Activated CD8-positive, alpha-beta memory T cell treated with anti-CD3 and anti-CD28 coated beads, Interleukin-2, amount 50 U/mL, for 48 hours (primary cell): Measurements from ENCODE around the gene PYROXD2.
"Not testable (repeated sequence)": the region's sequence is repeated elsewhere in the genome, so short reads cannot be mapped to it uniquely, and the experiment has no call there.

Experiments used
- DNase-seq: peaks from one replicate; pipeline ENCODE4 v3.0.0-alpha.2; 2020

Gene PYROXD2

DNA sequence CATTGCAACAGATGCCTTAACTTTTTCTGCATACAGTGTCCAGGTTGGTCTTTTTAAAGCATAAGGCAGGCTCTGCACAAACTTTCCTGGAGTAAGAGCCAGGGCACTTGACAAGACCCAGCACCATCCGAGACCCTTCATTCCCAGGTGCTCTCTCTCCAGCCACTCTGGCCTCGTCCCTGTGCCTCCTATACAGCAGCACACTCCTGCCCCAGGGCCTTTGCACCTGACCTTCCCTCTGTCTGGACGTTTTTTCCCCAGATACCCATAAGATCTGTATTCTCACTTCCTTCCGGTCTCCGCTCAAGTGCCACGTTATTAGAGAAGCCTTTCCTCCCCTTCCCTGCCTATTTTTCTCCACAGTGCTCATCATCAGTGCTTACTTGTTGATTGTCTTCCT is 25.6 kb downstream of the PYROXD2 start:
- no peak for DNase-seq

DNA sequence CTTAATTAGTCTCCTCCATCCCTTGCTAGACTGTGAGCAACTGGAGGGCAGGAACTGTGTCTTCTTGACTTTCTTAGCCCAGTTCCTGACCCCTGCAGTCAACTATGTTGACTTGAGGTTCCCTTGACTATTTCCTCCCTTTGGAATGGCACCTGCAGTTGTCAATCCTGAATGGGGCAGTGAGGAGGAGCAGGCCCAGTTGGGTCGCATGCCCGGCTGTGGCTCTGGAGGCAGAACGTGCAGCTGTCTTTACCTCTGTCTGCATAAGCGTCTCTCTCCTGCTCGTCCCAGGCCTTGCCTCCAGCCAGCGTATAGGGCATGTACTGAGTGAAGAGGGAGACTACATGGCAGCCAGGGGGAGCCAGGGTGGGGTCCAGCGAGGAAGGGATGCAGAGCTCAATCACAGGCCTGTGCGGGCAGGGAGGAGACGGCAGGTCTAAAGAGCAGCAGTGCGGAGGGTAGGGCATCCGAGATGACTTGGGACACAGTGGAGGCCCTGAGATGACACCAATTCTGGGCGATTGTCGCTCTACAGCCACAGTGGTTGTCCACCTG is 26.8 kb downstream of the PYROXD2 start:
- DNase-seq, result no peak

DNA sequence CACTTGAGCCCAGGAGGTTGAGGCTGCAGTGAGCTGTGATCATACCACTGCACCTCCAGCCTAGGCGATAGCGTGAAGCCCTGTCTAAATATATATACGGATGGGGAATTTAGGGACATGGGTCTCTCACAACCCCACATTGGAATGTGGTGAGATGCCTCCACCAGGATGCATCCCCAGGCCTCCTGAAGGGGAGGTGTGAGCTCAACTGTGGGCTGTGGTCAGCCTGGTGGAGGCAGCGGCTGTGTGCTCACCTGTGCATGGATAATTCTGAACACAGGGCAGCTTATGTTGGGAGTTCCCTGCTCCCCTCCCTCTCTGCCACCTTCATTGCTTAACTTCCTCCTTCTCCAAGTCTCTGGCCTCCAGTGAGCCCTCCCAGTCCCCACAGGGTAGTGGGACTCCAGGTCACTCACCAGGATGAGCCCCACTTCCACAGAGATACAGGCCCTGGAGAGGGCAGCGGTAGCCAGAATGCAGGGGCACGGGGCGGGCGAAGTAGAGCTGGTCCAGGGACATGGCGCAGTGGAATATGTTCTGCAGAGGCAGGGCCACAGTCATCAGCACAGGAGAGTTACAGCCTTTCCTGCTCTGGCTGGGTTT is 30.4 kb downstream of the PYROXD2 start:
- DNase-seq, result no peak

DNA sequence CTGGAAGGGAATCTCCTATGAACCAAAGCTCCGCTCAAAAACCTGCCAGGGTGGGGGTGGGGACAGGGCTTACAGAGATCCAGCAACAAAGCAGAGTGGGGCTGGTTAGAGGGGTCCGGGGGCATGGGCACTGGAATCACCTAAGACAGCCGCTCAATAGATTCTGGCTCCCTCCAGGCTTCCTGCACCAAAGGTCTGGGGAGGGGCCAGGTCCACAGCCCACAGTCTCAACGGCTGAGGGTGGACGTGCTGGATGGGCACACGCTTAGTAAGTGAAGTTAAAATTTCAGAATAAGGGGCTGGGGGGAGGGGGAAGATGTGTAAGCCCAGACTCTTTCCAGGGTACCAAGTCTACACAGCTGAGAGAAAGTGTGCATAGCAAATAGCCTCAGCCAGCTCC is 31.1 kb downstream of the PYROXD2 start:
- no peak for DNase-seq

DNA sequence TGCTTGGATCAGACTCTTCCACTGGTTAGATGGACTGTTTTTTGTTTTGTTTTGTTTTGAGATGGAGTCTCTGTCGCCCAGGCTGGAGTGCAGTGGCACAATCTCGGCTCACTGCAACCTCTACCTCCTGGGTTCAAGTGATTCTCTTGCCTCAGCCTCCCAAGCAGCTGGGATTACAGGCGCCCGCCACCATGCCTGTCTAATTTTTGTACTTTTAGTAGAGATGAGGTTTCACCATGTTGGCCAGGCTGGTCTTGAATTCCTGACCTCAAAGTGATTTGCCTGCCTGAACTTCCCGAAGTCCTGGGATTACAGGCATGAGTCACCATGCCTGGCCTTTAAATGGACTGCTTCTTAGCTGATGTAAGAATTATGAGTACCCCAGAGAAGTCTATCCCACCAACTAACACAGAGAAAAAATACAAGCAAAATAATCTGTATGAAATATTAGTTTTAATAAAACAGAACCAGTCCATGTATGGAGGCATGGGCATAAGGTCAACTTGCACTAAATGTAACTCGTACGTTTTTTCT is 31.8 kb downstream of the PYROXD2 start:
- not testable (repeated sequence) for DNase-seq

DNA sequence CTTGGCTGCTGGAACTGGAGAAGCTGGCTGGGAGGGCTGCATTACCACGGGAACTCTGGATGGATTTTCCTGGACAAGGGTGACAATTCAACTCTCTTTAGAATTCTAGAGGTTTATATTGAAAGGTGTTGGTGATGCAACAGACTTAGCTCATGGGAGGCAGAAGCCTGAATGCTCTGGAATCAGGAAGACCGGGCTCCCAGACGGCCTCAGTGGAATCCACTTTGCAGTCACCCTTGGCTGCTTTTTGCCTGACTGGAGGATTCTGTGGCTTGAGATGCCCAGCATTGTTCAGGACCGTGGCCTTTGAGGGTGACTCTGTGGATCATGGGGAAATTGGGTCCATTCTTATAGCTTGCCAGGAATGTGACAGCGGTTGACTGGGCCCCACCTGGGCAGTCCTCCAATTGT is 32.3 kb downstream of the PYROXD2 start:
- DNase-seq, result no peak

DNA sequence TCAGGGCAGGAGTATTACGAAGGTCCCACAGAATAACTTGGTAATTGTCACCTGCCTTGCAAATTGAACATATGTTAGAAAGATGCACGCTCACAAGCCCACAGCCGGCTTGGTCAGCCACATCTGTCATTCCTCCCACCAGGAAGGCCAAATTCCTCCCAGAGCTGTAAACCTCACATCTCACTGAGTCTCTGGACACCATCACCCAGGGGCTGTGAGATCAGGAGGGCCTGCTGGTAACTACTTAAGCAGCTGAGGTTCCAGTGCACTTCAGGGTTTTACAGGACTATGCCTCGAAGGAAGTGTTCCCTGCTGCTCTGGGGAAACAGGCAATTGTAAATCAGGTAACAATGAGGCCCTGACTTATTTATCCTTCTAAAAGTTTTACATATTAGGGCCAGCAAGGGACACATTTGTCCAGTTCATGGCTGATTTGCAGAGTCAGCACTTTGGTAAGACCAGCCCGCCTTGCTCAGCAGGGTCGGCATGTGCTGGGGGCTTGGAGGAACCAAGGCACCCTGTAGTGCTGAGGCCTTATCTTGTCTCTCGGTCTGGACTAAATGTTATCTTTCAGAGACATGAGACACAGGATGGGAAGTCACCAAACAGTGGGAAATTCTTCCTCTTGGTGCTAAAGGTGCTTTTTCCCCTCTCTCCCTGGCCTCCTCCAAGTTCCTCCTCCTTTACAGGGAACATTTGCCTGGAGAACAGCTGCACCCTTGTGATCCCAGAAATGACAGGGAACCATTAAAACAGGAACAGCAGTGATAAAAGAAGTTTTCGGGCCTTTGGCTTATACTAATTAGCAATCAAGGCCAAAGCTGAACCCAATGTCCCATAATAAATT is 34.3 kb downstream of the PYROXD2 start:
- no peak for DNase-seq

DNA sequence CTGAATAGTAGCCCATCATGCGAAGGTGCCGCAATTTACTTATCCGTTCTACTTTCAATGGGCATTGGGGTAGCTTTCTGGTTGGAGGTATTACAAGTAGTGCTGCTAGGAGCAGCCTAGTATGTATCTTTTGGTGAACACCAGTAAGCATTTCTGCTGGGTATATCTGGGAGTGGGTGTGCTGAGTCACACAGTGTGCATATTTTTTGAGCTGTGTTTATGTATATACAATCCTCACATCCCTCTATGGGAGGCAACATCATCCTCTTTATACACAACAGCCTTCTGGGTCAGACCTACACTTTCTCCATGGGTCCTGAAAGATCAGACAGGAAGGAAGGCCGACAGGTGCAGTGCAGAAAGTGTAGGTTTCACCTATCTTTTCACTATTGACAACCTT is 36.3 kb downstream of the PYROXD2 start:
- DNase-seq, result no peak

DNA sequence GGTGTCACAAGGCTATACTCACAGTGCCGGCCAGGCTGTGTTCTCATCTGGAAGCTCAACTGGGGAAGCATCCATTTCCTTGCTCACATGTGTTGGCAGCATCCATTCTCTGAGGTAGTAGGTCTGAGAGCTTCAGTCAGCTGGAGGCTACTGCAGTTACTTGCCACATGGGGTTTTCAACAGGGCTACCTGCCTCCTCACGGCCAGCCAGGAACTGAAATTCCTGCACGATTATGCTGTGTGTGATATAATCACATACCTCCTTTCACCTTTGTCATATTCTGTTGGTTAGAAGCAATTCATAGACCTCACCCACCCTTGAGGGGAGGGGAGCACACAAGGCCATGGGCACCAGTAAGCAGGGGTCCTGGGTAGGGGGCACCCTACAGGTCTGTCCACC is 37.4 kb downstream of the PYROXD2 start:
- DNase-seq, result no peak

DNA sequence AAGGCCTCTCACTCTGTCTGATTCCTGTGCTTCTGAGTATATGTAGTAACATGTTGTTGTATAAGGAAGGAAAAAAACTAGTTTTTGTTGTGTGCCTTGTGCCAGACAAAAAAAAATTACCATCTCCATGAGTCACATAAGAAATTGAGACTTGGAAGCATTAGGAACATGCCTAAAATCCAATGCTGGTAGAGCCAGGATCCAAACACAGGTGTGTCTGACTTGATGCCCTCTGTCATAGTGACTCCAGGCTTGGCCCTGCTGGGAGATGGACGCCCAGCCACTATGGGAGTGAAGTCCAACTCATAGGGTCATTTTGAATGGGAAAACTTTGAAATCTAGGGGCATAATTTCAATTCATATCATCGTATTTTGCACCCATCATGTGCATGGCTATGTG is 38.0 kb downstream of the PYROXD2 start:
- DNase-seq, result no peak

DNA sequence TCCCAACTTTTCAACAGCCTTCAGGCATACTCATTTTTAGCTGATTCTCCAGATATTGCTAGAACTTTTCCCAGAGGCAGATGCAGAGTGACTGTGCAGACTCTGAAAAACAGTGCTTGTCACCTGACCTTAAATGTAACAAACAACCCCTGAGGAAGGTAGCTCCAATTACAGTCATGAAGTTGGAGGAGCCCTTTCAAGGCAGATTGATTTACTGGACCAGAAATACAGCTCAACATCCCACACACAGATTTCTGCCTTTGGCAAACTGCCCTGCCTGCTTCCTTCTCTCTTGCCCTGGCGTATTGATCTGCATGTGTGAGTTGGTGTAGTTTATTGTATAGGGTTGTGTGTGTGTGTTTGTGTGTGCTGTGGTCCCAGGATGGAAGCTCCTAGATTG is 38.5 kb downstream of the PYROXD2 start:
- DNase-seq, result no peak

DNA sequence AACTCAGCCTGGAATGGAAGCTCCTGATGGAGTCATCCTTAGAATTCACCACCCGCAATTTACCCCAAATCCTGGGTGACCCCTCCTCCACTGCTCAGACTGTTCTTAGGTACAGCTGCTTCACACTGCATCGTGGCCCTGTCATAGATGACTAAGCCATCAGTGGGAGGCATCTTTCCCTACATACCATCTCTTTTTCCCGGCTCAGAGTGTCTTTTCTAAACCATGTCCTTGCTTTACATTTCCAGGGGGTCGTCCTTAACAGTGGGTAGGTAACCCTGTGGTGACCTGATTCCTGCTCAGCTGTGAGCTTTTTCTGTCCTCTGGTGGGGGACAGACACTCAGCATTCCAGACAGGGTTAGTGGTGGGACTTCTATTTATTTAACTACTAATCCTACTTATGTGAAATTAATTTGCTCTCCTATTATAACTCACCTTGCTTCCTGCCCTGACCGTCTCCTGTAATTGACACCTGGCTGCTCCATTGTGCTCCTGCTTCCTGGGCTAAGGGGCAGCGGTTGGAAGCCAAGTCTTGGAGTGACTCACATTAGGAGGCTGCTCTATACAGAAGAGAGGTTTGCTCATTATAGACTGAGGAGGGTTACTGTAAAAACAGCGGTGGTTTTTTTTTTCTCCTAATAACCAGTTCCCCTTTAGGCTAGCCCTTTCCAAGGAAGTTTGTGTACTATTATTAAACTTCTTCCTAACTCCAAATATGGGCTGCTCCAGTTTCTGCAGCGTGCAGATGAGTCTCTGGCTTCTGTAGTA is 40.6 kb downstream of the PYROXD2 start:
- no peak for DNase-seq

DNA sequence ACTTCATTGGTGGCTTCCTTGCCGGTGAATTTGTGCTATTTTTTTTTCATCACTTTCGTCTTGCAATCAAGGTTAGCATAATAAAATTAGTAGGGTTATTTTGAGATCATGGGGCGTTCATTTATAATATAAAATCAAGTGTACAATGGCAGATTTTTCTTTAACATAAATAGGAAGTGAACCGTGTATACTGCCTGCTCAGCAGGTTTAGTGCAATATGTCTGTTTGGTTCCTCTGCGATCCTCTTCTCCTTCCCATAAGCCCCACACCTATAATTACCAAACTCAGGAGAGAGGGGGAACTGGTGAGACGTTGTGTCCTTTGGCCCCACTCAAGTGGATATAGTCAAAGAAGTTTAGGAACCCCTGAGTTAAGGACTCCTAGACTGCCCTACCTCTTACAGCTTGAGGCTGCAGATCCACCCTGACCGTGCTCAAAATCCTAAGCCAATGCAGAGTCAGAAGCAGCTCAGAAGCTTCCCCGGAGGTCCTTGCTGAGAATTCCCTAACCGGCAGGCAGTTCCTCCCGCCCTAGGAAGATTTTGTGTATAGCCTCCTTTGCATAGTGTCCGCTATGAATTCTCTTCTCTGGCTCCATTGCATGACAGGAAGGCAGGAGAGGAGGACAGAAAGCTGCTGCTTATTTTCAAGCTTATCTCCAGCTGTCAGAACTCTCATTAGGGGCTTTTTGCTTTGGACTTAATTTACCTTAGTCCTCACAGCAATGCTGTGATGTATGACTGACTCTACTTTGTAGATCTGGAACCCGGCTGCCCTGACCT is 41.5 kb downstream of the PYROXD2 start:
- no peak for DNase-seq

DNA sequence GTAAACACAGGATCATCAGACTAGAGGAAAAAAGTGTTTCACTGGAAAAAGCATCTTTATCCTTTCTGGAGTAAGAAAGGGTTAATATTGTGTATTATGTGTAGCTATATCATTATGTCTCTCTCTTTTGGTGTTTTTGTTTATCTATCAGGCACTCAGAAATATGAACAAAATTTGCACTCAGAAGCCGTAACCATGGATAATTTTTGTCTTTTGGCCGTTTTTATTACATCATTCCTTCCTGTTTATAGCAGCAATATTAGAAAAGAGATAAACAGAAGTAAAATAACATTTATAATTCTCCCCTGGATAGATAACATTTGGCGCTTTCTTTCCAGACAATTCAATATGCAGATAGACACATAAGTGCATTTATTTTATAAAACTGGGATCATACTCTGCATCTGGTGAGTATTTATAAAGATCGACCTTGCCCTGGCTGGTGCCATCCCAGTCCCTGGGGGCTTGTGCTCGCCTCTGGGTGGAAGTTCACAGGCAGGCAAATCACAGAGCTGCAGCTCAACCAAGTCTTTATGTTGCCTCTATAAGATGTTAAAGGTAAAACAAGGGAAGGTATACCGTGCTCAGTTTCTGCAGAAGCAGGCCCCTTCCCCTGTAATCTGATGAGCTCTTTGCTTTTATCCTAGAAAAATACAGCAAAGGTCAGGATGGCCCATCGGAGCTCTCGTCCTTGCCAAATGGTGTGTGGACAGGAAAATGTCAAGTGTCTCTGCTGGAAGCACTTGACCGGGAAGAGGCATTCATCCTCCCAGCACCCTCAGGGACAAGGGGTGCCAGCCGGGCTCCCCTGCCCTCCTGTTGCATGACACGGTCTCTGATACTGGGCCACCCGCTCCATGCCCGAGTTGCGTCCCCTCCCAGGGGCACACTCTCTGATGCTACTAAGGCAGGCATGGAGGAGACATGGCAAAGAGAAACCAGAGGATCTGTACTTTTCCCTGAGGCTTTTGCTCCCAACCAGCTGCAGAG is 43.9 kb downstream of the PYROXD2 start:
- no peak for DNase-seq

DNA sequence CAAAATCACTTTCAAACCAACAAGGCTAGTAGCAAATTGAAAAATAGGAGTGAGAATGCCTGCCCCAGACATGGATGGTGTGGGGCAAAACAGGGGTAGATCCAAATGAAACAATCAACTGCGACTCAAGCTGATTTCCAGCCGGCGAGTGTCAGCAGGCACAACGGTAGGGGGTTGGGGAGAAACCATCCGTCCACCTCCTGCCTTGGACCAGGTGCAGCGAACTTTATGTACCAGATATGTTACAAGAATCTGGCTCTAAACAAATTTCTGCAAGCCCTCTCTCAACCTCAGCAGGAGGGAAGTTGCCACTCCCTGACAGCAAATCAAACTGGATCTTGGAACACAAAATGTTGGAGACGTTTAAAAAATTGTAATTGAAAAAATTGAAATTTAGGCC is 45.2 kb downstream of the PYROXD2 start:
- DNase-seq, result no peak

DNA sequence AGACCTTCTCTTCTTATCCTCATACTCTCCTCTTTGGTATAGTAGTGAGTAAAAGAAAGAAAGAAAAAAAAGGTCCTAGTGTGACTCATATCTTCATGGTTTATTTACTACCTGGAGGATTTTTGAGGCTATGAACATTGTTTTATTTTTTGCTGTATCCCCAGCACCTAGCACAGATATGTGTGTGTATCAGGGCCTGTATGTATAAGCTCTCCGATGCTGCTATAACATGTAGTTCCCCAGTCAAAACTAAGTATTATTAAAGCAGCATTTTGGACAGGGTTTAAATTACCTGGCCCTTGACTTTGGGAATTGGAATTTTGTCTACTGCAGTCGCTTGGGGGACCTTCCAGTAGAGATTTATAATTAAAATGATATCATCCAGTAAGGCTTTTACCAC is 46.3 kb downstream of the PYROXD2 start:
- no peak for DNase-seq

DNA sequence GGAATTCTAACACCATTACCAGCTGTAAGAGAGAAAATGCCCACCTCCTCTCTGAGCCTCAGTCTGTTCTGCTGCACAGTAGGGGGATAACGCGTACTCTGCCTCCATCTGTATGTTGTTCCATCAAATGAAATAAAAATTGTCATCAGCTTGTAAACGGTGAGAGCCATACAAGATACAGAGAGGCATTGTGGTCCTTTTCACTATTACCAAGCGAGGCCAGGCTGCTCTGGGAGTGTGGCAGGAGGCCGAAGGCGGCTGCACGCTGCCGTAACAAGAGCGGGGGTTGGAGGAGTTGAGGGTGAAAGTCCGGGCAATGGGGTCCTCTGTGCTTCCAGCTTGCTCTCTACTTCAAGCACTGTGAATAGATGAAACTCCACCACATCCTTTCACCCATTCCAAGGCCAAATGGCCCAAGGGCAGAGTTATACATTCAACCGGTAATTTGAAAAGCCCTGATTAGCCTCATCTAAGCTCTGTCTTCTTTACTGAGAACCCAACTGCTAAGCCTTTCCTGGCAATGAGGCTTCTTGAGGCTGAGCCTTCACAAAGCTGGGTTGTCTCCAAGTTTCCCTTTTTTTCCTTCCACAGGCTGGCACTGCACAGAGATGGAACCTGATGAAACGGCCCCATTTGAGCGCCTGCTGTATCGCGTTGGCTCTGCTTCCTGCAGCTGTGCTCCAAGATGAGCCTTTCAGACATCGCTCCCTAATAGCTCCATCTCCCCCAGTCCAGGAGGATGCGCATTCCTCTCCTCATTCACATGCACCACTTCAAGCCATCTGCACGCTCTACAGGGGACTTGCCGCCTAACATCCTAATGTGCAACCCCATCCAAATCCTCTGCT is 47.2 kb downstream of the PYROXD2 start:
- DNase-seq, result no peak

DNA sequence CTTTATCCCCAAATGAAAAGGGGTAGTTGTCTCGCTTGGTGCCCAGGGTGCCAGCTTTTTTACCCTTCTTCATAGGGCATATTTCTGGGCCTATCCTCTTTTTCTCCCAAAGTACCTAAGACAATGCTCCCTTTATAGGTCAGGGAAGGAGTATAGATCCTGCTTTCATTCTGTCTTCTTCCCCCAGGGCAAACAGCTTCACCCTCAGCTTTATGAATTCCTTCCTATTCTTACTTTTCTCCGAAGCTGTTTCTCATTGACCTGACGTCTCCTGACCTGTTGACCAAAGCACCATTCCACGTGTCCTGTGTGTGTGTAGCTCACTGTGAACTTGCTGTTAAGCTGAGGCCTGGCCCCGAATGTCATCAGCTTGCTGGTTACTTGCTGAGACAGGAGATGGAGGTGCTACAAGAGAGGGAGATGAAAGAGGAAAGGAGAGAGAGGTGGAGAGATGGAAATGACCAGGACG is 48.9 kb downstream of the PYROXD2 start:
- no peak for DNase-seq

DNA sequence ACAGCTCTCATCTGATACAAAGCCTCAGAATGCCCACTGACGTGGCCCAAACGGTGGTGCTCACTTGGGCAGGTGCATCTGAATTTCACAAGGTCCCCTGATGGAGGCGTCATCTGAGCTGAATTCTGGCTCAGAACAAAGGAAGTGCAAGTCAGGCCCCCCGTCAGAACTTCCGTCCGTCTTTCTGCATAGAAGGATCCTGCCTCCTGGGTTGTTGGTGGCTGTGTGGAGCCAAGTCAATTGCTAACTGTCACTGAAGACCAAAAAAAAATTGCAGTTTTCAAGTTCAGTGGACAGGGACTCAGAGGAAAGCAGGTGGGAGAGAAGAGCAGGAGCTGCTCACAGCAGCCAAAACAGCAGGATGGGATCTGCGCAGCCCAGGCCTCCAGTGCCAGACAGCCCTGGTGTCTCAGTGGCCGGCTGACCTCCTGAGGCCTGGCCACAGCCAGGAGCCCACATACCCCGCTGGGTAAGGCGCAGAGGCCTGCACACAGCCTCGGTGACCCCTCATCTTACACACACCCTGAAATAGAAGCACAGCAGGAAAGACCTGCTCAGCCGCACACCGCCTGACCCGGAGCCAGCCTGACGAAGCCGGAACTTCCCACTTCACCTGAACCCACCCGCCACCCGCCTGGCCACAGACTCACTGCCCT is 49.4 kb downstream of the PYROXD2 start:
- DNase-seq, result no peak
